AG09319 (cell line): Measurements from ENCODE around the gene NUDT4.
A peak's percentile ranks its signal among the peaks of the same experiment; 100 is the strongest.

Experiments used
- DNase-seq: peaks from one replicate; pipeline ENCODE4 v3.0.0-alpha.2; 2010; ENCODE audit warnings: low read depth; ENCODE audit errors: extremely low read depth
- TF ChIP-seq, protein P1 (sequence below): IDR thresholded peaks from 2 replicates; pipeline ENCODE4 v1.5.1; 2011; ENCODE audit warnings: low read depth, mild to moderate bottlenecking, inconsistent platforms, low read length, moderate library complexity

NUDT4 gene

DNA sequence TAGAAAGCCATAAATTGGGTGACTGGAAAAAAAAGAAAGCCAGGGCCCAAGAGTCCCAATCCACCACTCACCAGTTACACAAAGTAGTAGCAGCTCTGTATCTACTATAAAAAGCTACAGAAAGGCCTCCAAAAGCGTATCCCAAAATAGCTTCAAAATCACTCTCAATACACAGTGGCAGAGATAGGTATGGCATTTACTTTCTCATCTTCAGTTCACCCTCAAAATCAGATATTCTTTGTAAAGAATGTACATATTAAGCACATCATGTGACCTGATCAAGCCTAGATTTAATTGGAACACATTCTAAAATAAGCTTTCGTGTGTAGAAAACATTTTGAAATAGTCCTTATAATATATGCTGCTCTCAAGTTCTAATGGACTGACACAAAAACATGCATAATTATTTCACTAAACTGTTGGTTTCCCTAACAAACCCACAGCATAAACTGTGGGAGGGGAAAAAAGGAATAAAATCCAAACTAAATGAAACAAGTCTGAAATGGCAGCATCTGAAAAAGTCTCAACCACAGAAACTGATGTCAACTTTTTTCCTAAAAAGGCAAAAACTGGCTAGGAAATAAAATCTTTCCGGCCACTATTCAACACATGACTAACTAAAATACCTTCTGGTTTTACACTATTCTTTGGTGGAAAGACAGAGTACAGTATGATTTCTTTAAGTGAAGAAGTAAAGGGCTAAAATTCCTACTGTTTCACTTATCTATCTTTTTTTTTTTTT, 38.2 kb downstream of the NUDT4 start:
- DNase-seq, result peak; percentile 12
- TF ChIP-seq, protein P1, sequence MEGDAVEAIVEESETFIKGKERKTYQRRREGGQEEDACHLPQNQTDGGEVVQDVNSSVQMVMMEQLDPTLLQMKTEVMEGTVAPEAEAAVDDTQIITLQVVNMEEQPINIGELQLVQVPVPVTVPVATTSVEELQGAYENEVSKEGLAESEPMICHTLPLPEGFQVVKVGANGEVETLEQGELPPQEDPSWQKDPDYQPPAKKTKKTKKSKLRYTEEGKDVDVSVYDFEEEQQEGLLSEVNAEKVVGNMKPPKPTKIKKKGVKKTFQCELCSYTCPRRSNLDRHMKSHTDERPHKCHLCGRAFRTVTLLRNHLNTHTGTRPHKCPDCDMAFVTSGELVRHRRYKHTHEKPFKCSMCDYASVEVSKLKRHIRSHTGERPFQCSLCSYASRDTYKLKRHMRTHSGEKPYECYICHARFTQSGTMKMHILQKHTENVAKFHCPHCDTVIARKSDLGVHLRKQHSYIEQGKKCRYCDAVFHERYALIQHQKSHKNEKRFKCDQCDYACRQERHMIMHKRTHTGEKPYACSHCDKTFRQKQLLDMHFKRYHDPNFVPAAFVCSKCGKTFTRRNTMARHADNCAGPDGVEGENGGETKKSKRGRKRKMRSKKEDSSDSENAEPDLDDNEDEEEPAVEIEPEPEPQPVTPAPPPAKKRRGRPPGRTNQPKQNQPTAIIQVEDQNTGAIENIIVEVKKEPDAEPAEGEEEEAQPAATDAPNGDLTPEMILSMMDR, result no peak

DNA sequence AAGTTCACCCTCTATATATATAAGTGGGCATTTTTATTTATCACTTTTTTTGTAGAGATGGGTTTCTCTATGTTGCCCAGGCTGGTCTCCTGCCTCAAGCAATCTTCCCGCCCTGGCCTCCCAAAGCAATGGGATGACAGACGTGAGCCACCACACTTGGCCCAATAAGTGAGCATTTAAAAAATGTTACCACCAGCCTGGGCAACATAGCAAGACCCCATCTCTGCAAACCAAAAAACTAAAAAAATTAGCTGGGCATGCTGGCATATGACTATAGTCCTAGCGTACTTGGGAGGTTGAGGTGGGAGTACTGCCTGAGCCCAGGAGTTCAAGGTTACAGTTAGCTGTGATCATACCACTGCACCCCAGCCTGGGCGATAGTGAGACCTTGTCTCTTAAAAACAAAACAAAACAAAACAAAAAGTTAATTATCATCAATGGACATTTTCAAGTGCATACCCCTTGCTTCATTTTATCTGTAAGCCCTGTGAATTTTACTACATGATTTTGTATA, 40.3 kb downstream of the NUDT4 start:
- no peak for DNase-seq
- TF ChIP-seq, protein P1, result no peak

DNA sequence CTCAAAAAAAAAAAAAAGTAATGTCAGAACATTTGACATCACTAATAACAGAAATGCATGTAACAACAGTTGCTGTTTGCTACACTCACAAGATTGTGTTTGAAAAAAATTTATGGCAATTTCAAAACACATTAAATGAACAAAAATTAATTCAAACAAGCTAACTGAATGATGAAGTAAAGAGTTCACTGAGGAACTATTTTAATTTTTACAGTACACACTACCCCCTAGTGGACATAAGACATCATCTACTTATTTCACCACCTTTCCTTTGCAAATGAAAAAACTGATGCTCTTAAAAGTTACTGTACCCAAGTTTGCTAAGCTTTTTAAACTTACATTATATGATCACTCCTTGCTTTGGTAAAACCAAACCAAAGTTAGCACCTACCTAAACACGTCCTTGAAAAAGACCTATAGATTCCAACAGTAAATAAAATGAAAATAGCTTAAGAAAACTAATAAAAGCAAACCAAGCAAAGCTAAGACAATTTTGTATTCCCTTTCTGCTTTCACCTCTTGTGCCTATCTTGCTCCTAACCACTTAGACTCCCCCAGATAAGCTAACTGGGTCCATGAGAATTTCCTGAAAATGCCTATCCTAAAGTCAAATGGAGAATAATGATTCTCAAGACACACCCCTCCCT, 41.8 kb downstream of the NUDT4 start:
- peak; percentile 30 for DNase-seq
- TF ChIP-seq, protein P1, result peak; percentile 52

DNA sequence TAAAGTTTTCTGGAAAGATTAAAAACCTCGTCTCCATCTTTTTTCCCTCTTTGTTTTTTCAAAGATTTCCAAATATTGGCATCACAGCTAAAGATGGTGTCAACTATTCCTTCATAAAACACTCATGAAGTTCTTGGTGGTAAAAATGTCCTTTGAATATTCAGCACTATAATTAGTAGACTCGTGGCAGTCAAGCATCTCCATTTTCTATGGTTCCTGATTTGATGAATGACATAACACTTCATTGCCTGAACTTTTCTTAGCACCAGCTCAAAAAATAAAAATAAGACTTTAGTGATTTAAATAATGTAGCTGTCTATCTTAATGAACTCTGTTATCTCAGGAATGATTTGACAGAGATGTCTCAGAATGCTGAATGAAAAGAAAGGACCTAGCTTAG, 44.3 kb downstream of the NUDT4 start:
- no peak for DNase-seq
- TF ChIP-seq, protein P1, result no peak

DNA sequence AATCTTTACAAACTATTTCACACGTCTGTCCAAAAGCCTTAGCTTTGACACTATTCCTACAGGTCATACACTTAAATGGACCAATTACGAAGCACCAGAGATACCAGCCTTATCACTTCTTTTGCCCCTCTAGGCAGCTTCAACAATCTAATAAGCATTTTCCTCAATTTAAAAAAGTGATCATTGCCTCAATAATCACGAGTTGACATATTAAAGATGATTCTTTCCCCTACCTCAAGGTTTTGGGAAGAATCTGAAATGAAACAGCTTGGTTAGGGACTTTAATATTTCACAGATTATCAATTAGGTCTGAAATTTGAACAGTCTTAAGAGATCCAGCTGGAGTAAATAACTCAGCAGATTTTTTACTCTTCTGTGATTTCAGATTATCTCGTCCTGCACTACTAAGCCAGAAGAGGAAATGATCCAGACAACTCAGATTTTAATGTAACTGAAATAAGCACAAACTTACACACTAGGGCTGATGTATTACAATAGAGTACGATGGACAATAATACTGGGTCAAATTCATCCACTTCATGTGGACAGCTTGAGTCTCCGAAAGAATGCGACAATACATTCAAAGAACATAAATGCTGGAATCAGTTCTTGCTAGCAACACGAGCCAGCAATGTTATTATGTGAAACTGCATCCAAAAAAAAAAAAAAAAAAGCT, 48.1 kb downstream of the NUDT4 start:
- DNase-seq, result no peak
- TF ChIP-seq, protein P1, result no peak

DNA sequence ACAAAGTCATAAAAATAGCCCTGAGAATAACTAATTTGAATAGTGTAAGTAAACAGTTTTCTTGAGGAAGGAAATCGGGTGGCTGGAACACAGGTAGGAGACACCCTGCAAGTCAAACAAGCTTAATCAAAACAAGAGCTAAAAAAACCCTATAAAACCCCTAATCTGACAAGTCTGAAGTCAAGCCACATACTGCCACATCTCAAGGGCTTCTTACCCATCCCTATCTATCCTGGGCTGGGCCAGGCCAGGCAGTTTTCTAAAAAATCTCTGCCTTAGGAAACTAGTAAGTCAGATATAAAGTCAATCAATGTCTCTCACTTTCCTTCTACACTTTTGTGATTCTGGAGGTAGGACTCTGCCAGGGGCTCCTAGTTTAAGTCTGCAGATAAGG, 48.7 kb downstream of the NUDT4 start:
- TF ChIP-seq, protein P1, result no peak
- DNase-seq, result no peak
